Mesendoderm (in vitro differentiated cells): ENCODE measurements around the gene MAGEA8.
"Not testable (repeated sequence)": the region's sequence is repeated elsewhere in the genome, so short reads cannot be mapped to it uniquely, and the experiment has no call there.

Source experiments
- DNase-seq: peaks from one replicate; pipeline ENCODE4 v3.0.0; 2013
- H2AK5ac ChIP-seq: 2 replicates; pipeline ENCODE4 v1.6.1; 2013; ENCODE audit warnings: low read length, inconsistent platforms
- H2BK120ac ChIP-seq: 2 replicates; pipeline ENCODE4 v1.6.1; 2013; ENCODE audit warnings: low read depth, mild to moderate bottlenecking, low read length, moderate library complexity, mixed read lengths
- H2BK15ac ChIP-seq: replicated peaks from 2 replicates; pipeline ENCODE4 v1.6.1; 2013; ENCODE audit warnings: low read depth, mild to moderate bottlenecking, moderate library complexity
- H2BK5ac ChIP-seq: 2 replicates; pipeline ENCODE4 v1.6.1; 2013; ENCODE audit warnings: low read length, inconsistent platforms
- H3K18ac ChIP-seq: 2 replicates; pipeline ENCODE4 v1.6.1; 2013; ENCODE audit warnings: mild to moderate bottlenecking, low read length, mixed read lengths
- H3K23ac ChIP-seq: one replicate; pipeline ENCODE4 v1.6.1; 2013; ENCODE audit warnings: low read length
- H3K27ac ChIP-seq: 2 replicates; pipeline ENCODE4 v1.5.1; 2013; ENCODE audit warnings: low read depth, mild to moderate bottlenecking, inconsistent platforms, low read length, moderate library complexity
- H3K27me3 ChIP-seq: 2 replicates; pipeline ENCODE4 v1.6.1; 2013; ENCODE audit warnings: low read length, control low read depth, mild to moderate bottlenecking, inconsistent platforms; ENCODE audit not compliant: insufficient read depth, poor library complexity
- H3K36me3 ChIP-seq: 2 replicates; pipeline ENCODE4 v1.6.1; 2013; ENCODE audit warnings: low read length, inconsistent platforms; ENCODE audit not compliant: control insufficient read depth, insufficient read depth
- H3K4ac ChIP-seq: one replicate; pipeline ENCODE4 v1.6.1; 2013; ENCODE audit warnings: low read depth, mild to moderate bottlenecking, low read length, moderate library complexity
- H3K4me1 ChIP-seq: 2 replicates; pipeline ENCODE4 v1.6.1; 2013; ENCODE audit warnings: low read depth, low read length, inconsistent platforms; ENCODE audit not compliant: control insufficient read depth
- H3K4me2 ChIP-seq: 2 replicates; pipeline ENCODE4 v1.6.1; 2013; ENCODE audit warnings: low read length
- H3K4me3 ChIP-seq: 2 replicates; pipeline ENCODE4 v1.5.1; 2013; ENCODE audit warnings: mild to moderate bottlenecking, low read length
- H3K56ac ChIP-seq: one replicate; pipeline ENCODE4 v1.6.1; 2013; ENCODE audit warnings: low read length
- H3K79me1 ChIP-seq: 2 replicates; pipeline ENCODE4 v1.6.1; 2013; ENCODE audit warnings: low read length, inconsistent platforms
- H3K79me2 ChIP-seq: 2 replicates; pipeline ENCODE4 v1.6.1; 2013; ENCODE audit warnings: mild to moderate bottlenecking, low read length; ENCODE audit not compliant: control insufficient read depth, insufficient read depth
- H3K9ac ChIP-seq: 2 replicates; pipeline ENCODE4 v1.6.1; 2013; ENCODE audit warnings: low read length, inconsistent platforms
- H4K5ac ChIP-seq: one replicate; pipeline ENCODE4 v1.6.1; 2013; ENCODE audit warnings: low read length
- H4K8ac ChIP-seq: one replicate; pipeline ENCODE4 v1.6.1; 2013; ENCODE audit warnings: low read depth, mild to moderate bottlenecking, control low read depth, low read length, moderate library complexity
- WGBS: extraction: QIAGEN DNeasy Blood & Tissue Kit; methylation state at CpG from one replicate; pipeline ENCODE4 v1.1.7; 2013; ENCODE audit warnings: low lambda C conversion rate, missing lambda C conversion rate; ENCODE audit not compliant: insufficient coverage; ENCODE audit errors: extremely low coverage; 5-methylcytosine and 5-hydroxymethylcytosine counted together

Gene MAGEA8

GRCh38 chrX:149923836-149924235 is 42.9 kb downstream of the MAGEA8 start:
- not testable (repeated sequence) for H2BK120ac ChIP-seq, H3K27ac ChIP-seq, H3K79me2 ChIP-seq, H3K23ac ChIP-seq, H3K9ac ChIP-seq, H3K4ac ChIP-seq, H2BK5ac ChIP-seq, H3K36me3 ChIP-seq, H4K5ac ChIP-seq, H3K27me3 ChIP-seq, H3K79me1 ChIP-seq, H2BK15ac ChIP-seq, H3K4me3 ChIP-seq, H3K18ac ChIP-seq, H3K4me1 ChIP-seq, H4K8ac ChIP-seq, H2AK5ac ChIP-seq, H3K4me2 ChIP-seq, DNase-seq, H3K56ac ChIP-seq
- WGBS, result no CpG with 5 or more reads among the region's 4 CpGs

GRCh38 chrX:149924434-149924833 is 43.5 kb downstream of the MAGEA8 start:
- H3K56ac ChIP-seq, H2AK5ac ChIP-seq: not testable (repeated sequence)
- no CpG with 5 or more reads among the region's 5 CpGs for WGBS

GRCh38 chrX:149927245-149927963 is 46.4 kb downstream of the MAGEA8 start:
- H4K8ac ChIP-seq, H3K18ac ChIP-seq, H3K23ac ChIP-seq, H3K79me2 ChIP-seq, H2BK5ac ChIP-seq, H3K36me3 ChIP-seq, H3K27me3 ChIP-seq, H4K5ac ChIP-seq, H2BK15ac ChIP-seq, H3K56ac ChIP-seq, H3K27ac ChIP-seq, H3K4me1 ChIP-seq, H2BK120ac ChIP-seq, H3K4me2 ChIP-seq, H3K4ac ChIP-seq, DNase-seq, H2AK5ac ChIP-seq, H3K79me1 ChIP-seq, H3K9ac ChIP-seq, H3K4me3 ChIP-seq: not testable (repeated sequence)
- no CpG with 5 or more reads among the region's 8 CpGs for WGBS

More at GRCh38 chrX:149924434-149924833, 43.5 kb downstream of the MAGEA8 start:
- not testable (repeated sequence) for H3K36me3 ChIP-seq, H3K27ac ChIP-seq, H3K4me3 ChIP-seq, H3K23ac ChIP-seq, H3K79me1 ChIP-seq, H3K4me2 ChIP-seq, DNase-seq, H3K18ac ChIP-seq, H2BK5ac ChIP-seq, H2BK15ac ChIP-seq, H3K27me3 ChIP-seq, H3K4me1 ChIP-seq, H3K79me2 ChIP-seq, H4K8ac ChIP-seq, H3K9ac ChIP-seq, H2BK120ac ChIP-seq, H3K4ac ChIP-seq, H4K5ac ChIP-seq

- H2BK120ac ChIP-seq, H3K23ac ChIP-seq, H4K5ac ChIP-seq, H3K36me3 ChIP-seq, H3K4me3 ChIP-seq, H3K56ac ChIP-seq, H3K27me3 ChIP-seq, H2AK5ac ChIP-seq, H4K8ac ChIP-seq, H2BK15ac ChIP-seq, DNase-seq, H3K4me1 ChIP-seq, H3K18ac ChIP-seq, H3K27ac ChIP-seq, H3K4me2 ChIP-seq, H3K79me2 ChIP-seq, H3K9ac ChIP-seq, H2BK5ac ChIP-seq, H3K79me1 ChIP-seq, H3K4ac ChIP-seq: not testable (repeated sequence)
- no CpG with 5 or more reads among the region's 1 CpG for WGBS
Observed at GRCh38 chrX:149927964-149928258, 46.9 kb downstream of the MAGEA8 start.

- not testable (repeated sequence) for H2BK120ac ChIP-seq, H3K23ac ChIP-seq, H3K27me3 ChIP-seq, H3K56ac ChIP-seq, H2AK5ac ChIP-seq, H3K4me2 ChIP-seq, H3K27ac ChIP-seq, H3K79me1 ChIP-seq, H3K79me2 ChIP-seq, DNase-seq, H3K4me1 ChIP-seq, H2BK15ac ChIP-seq, H3K18ac ChIP-seq, H3K36me3 ChIP-seq, H4K8ac ChIP-seq, H3K4me3 ChIP-seq, H2BK5ac ChIP-seq, H3K4ac ChIP-seq, H3K9ac ChIP-seq, H4K5ac ChIP-seq
- no CpG with 5 or more reads among the region's 1 CpG for WGBS
Observed at GRCh38 chrX:149928635-149929034, 47.7 kb downstream of the MAGEA8 start.

DNA sequence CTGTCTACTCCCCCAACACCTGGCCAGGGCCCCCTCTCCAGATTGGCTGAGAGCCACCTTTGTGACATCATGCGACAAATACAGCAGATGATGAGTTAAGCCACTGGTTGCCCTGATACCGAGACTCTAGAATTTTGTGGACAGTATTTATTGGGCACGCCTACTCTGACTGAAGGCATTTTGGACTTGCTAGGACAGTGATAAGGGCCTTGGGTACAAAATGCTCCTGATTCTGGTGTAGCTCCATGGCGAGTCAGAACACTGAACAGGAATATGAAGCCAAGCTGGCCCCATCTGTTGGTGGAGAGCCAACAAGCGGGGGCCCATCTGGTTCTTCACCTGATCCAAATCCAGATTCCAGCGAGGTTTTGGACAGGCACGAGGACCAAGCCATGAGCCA is 48.4 kb downstream of the MAGEA8 start, which contains the start of gene HSFX4:
Gene HSFX4, plus strand, starts transcription at position 174 of the 400 bp plus-strand sequence. Its CDS starts 72 bp downstream, at position 246.
- H2BK15ac ChIP-seq, H3K4me3 ChIP-seq, H3K23ac ChIP-seq, H3K4ac ChIP-seq, H4K8ac ChIP-seq, H2AK5ac ChIP-seq, H2BK120ac ChIP-seq, H3K9ac ChIP-seq, H3K4me2 ChIP-seq, H3K4me1 ChIP-seq, H2BK5ac ChIP-seq, DNase-seq, H3K36me3 ChIP-seq, H3K56ac ChIP-seq, H3K18ac ChIP-seq, H3K79me2 ChIP-seq, H3K27ac ChIP-seq, H3K27me3 ChIP-seq, H3K79me1 ChIP-seq, H4K5ac ChIP-seq: not testable (repeated sequence)
- no CpG with 5 or more reads among the region's 7 CpGs for WGBS
